B cell (primary cell): ENCODE data around the gene GSG1.

Source experiments
- CTCF ChIP-seq: fragments of 200-600 bp; IDR thresholded peaks from one replicate; pipeline ENCODE4 v1.8.0; 2022; ENCODE audit warnings: antibody characterized with exemption, mild to moderate bottlenecking
- EZH2 ChIP-seq: IDR thresholded peaks from 2 replicates; pipeline ENCODE4 v1.6.1; 2012; ENCODE audit warnings: borderline replicate concordance, low read depth, mild to moderate bottlenecking, moderate library complexity, low read length; ENCODE audit not compliant: insufficient read depth, poor library complexity, severe bottlenecking

GRCh38 chr12:13090054-13090453 is 13.4 kb downstream of the GSG1 start:
- TF ChIP-seq EZH2 (no peak), CTCF (no peak)
